ENCODE measurements around the gene GLT1D1.

The GLT1D1 gene

DNA sequence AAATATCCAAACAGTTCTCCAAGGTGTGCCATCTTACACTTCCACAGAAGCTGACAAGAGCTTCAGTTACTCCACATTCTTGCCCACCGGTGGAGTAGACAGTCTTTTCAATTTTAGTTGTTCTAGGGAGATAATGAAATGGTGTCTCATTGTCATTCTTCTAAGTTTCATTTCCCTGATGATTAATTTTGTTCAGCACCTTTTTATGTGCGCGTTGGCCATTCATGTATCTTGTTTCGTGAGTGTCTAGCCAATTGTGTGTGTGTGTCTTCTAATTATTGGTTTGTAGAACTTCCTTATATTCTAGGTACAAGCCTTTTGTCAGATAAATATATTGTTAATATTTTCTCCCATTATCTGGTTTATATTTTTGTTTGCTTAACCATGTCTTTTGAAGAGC lies 63.1 kb downstream of the GLT1D1 start:
- no peak for DNase-seq

DNA sequence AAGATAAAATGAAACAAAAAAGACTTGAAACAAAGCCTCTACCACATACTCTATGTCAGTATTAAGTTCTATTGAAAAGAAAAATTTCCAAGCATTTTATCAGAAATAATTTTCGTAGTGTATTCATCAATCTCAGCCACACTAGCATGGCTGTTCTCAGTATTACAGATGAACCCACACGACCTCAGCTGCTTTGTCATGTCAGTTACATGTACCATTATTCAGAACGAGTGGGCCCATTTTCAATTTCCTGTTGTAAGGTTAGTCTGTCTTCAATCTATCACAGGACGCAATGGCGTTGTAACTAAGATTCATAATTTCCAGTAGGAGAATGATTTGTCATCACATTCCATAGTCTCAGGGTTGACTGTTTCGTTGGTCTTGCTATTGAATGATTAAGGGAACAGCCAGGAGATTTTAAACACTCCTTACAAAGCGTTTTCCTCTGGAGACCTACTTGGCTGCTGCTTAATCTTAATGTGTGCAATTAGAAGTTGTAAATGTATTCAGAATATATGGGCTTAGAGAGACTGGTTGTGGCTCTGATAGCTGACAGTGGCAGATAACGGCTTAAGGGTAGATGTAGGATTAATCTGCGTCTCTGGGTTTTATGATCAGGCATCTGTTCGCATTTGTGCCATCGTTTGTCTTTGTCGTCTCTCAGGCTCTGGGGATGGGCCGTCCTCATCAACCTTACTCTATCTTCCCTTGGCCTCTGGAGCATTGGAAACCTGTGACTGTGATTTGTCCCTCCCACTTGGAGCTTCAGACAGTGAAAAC lies 65.4 kb downstream of the GLT1D1 start:
- no peak for DNase-seq

DNA sequence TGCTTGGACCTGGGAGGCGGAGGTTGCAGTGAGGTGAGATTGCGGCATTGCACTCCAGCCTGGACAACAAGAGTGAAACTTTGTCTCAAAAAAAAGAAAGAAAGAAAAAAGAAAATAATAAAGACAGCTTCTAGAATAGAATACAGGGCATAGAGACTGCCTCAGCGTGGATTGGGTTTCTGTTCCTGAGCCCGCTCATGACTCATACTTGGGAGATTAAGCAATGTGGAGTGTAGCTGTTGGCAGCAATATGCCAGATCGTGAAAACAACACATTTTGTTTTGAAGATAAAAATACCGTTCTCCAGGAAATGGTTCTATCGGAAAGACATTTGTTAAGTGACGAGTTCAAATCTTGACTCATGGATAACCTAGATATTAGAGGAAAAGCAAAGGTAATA lies 67.2 kb downstream of the GLT1D1 start:
- no peak for DNase-seq

DNA sequence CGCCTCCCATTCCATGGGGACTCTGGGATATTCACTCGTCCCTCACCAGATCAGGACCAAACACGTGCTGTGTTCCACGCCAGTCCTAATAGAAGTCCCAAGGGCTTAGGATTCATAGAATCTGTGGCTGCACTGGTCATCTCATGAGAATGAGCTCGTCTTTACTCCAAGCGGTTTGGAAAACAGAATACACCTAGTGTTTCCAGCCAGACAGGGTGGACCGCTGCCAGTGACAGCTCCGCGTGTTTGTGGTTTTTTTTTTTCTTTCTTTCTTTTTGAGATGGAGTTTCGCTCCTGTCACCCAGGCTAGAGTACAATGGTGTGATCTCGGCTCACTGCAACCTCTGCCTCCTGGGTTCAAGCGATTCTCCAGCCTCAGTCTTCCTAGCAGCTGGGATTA lies 75.1 kb downstream of the GLT1D1 start:
- no peak for DNase-seq

DNA sequence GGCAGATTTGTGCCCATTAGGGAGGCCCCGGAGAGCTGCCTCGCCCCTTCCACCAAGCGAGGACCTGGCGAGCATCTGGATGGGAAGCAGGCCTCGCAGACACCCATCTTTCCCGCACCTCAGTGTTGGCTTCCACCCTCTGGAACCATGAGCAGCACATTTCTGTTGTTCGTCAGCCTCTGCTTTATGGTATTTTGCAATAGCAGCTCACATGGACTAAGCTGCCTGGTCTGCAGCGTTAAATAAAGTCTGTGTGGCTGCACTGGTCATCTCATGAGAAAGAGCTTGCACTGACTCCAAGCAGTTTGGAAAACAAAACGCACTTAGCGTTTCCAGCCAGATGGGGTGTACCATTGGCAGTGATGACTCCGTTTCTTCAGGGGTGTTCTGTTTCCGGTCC lies 75.8 kb downstream of the GLT1D1 start:
- DNase-seq, result no peak

DNA sequence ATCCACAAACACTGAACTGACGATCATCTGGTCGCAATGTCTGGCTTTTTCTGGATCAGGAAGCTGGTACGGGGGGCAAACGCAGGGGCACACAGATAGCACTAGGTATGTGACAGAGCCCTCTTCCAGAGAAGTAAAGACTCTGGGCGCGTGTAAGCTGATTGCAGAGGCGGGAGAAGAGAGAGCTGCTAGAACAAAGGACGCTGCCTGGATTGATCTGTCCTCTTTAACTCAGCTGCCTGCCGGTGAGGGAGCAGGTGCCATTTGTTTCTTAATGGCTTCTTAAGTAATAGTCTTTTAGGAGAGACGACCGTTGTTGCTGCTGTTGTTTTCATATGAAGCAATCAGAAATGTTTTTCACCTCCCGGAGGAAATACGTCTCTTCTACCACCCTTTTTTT lies 77.3 kb downstream of the GLT1D1 start:
- DNase-seq, result no peak

DNA sequence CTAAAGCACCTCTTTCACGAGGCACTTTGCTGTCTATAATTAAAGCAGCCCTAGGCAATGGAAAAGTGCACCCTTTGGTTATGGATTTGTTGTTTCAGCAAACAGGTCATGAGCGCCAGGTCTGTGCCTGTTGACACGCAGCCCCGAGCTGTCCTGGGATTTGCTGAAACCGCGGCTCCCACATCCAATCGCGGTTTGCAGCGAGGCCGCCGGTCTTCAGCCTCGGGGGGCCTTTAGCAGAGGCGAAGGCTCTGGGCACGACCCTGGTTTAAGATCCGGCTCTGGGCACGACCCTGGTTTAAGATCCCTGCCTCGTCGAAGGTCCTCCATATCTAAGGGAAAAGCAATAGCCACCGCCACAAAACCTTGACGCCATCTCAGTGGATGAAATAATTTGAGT lies 79.2 kb downstream of the GLT1D1 start:
- DNase-seq, result no peak

DNA sequence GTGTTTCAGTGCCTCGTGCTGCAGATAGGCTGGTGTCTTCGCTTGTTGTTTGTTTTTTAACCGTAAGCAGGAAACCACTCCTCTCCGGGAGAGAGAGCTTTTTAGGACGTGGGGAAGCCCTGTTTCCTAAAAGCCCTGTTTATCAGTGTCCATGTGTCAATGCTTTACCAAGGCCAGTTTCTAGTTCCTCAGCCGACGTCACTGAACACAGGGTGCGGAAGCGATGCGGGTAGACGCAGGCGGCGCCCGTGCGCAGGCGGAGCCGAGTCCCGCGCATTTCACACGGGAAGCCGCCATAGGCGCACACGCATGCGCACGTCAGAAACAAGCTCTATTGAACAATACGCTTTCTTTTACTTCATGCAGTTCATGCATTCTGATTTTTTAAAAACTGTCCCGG lies 79.8 kb downstream of the GLT1D1 start:
- no peak for DNase-seq

DNA sequence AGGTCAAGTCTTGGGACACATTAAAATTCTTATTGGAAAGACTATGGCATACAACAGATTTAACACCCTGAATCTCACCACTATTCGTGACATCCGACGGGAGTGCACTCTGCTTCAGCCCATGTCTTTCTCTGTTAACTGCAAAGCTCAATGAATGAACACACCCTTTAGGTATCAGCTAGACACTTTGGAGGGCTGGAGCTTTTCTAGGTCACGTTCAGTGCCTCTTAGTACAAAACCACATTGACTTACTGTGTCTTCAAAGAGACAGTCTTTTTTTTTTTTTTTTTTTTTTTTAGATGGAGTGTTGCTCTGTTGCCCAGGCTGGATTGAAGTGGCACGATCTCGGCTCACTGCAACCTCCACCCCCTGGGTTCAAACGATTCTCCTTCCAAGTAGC lies 80.6 kb downstream of the GLT1D1 start:
- no peak for DNase-seq

DNA sequence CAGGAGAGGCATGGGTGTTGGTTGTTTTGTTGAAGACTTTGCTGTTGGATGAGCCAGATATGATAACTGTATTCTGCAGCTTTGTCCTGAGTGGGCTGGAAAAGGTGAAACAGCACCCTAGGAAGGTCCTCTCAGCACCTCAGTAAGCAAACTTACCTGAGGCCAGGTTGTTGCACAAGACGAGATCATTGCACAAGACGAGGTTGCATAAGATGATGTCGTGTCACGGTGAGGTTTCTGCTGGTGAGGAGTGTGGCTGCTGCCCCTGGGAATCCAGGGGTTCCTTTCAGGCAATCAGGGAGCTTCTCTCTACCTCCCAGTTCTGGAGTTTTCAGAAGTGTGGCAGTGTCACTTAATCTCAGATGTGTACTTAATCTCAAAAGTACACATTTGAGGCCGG lies 85.6 kb downstream of the GLT1D1 start:
- DNase-seq, result no peak

DNA sequence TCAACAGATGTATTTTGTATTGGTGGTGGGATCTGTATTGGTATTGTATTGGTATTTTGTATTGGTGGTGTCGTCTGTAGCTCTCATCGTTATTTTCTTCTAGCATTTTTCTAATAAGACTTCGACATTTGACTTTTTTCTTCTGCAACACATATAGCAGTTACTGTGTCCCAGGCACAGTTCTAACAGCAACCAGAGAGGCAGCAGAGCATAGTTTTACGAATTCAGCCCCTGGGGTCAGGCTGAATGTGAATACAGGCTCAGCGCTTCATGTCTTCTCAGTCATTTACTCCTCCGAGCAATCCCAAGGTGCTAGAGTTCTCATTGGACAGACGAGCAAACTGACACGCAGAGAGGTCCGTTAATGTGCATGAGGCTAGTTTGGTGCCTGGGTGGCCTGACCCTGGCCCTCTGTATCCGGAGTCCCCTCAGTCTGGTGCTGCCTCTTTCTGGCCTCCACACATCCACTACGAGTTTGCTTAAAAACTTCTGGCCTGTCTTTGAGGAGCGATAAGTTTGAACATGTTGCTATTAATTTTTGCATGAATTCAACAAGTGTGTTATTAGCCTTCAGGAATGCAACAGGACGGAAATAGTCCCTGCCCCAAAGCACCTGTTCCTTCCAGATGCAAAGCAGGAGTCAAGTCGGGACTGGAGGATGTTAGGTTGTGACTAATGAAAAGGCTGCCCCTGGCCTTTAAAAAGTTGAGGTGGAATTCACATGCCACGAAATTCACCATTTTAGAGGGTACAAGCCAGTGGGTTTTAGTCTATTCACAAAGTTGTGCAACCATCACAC lies 87.0 kb downstream of the GLT1D1 start:
- no peak for DNase-seq

DNA sequence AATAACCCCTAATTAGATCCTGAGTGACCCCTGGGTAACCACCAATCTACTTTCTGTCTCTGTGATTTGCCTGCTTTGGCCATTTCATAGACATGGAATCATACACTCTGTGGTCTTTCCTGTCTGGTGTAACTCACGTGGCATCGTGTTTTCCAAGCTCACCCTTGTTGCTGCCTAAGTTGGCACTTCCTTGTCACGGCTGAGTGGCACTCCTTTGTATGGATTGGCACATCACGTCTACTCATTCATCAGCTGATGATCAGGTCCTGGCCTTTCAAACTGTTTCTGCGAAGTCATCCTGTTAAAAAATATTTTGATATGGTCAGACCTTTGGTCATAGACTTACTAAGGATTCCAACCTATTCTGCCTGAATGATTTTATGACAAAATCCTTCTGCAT lies 87.7 kb downstream of the GLT1D1 start:
- no peak for DNase-seq

DNA sequence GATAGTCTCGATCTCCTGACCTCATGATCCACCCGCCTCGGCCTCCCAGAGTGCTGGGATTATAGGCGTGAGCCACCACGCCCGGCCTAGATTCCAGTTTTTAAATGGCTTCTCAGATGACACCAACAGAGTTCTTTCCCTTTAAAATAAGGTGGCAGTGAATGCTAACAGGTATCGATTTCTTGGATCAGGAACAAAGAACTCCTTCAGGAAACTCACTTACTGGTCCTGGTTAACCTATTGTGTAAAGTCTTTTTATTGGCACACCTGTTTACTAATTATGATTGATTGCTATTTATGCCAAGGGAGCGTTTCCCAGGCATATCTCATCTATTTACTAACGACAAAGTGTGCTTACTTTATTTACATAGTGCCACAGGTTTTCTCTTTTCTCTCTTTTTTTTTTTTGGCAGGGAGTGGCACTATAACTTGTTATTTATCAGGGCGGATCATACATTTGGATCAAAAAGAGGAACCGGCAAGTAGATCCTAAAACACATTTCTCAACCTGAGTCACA lies 89.7 kb downstream of the GLT1D1 start:
- DNase-seq, result no peak

DNA sequence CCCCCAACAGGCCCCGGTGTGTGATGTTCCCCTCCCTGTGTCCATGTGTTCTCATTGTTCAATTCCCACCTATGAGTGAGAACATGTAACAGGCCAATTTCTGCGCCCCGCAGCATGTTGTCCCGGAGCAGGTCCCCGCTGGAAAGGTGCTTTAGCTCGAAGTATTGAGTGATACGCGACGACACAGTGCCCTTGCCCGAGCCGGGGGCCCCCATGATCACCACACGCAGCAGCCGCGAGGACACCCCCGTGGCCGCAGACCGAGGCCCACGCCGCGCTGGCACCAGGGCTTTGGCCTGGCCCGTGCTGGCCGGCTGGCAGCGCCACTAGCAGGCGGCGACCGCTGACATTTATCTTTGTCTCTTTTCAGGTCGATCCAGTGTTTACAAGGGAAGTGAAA lies 91.7 kb downstream of the GLT1D1 start:
- no peak for DNase-seq

DNA sequence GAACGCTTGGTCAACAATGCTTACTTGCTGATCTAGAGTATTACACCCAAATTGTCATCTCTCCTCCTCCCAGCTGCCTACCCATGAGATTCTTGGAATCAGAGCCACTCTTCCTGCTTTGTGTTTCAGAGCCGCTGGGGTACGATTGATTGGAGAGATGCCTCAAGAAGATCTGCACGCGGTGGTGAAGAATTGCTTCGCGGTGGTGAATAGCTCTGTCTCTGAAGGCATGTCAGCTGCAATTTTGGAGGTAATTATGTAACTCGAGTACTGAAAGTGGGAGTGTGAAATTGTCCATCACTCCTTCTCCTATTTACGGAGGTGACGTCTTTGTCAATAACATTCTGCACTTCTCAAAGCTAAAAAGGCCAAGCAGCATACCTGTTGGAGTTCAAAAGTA lies 93.9 kb downstream of the GLT1D1 start:
- no peak for DNase-seq

DNA sequence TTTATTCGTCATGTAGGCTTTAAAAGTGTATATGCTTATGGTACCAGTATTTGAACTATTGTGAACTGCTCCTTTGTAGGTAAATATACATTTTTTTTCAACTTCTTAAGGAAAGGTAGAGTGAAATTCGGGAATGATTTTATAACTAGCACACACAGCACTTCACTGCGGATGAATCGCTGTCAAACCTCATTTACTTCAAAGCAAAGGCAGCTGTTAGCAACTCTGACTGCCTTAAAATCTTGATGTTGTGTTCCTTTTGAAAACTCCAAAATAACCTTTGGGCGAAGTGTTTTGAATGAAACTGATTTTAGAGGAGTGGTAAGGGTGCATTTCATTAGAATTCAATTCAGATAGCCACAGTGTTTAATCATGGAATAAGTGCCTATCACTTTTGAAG lies 95.8 kb downstream of the GLT1D1 start:
- no peak for DNase-seq

DNA sequence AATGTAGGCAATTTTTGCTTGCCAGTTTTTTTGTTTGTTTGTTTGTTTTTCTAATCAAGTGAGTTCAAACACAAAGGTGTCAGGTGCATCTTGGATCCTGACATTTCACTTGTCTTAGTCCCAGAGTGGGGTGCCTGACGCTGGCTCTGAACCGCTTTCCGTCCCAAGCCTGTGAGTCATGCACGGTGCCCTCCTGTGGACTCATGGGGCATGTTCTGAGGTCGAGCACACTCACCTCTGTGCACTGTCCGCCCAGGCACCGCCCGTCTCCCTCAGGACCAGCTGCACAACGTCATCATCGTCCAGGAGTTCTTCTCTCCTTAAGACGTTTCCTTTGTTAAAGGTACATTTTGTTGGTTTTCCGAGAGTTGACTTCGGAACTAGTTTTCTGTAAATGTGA lies 98.2 kb downstream of the GLT1D1 start:
- no peak for DNase-seq

DNA sequence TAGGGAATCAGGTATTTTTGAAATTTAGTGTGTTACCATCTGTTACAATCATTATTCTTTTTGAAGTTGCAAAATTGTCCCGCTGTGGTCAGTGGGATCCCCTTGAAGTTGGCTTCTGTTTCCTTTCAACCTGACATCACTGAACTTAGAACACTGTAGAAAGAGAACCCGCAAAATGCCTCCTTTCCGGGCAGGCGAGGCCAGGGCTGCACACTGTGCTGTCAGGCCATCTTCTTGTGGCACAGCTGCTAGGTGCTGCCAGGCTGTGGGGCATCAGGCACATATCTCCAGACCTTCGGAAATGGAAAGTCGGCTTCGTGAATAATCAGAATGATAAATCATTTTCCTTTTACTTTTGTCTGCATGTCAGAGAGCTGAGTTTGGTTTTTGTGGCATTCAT lies 103.5 kb downstream of the GLT1D1 start:
- no peak for DNase-seq

DNA sequence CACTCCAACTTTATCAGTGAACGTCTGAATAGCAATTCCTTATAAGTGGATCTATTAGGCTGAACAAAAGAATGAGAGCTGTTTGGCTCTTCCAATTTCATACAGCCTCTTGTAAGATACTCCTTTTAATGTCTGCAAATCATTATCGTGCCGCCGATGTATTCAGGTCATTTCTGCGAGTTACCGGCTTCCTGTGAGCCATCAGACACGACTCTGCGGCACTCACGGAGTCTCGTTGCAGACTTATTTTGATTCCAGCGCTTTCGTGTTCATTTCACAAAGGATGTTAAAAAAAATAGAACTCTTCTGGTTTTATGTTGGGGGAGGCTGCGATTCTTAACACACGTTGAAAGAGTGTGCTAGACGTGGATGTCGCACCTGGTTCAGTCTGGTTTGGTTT lies 106.6 kb downstream of the GLT1D1 start:
- DNase-seq, result no peak

DNA sequence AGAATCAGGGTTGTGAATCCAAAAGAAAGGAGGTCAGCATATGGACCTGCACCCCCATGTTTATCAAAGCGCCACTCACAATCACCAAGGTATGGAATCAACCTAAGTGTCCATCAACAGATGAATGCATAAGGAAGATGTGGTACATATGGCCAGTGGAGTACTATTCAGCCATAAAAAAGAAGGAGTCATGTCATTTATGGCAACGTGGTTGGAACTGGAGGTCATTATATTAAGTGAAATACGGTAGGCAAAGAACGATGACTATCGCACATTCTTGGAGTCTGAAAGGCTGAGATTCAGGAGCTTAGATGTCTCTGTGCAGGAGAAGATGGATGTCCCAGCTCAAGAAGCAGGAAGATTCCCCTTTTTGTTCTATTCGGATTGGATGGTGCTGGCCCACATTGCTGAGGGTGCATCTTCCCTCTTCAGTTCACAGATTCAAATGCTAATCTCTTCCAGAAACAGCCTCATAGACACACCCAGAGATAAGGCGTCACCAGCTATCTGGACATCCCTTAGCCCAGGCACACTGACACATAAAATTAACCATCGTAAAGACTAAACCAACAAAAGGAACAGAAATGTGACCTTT lies 108.1 kb downstream of the GLT1D1 start:
- no peak for DNase-seq

DNA sequence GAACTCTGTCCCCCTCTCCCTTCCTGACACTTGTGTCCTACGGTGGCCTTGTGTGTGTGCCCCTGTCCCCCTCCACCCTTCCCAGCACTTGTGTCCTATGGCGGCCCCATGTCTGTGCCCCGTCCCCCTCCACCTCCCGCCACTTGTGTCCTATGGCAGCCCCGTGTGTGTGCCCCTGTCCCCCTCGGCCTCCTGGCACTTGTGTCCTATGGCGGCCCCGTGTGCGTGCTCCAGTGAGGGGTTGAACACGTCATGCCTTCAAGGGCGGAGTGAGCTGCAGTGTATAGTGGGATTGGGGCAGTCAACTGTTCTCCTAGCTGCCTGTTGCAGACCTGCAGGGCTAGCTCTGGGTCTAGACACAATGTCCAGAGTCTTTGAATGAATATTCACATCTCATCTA lies 108.7 kb downstream of the GLT1D1 start:
- no peak for DNase-seq

DNA sequence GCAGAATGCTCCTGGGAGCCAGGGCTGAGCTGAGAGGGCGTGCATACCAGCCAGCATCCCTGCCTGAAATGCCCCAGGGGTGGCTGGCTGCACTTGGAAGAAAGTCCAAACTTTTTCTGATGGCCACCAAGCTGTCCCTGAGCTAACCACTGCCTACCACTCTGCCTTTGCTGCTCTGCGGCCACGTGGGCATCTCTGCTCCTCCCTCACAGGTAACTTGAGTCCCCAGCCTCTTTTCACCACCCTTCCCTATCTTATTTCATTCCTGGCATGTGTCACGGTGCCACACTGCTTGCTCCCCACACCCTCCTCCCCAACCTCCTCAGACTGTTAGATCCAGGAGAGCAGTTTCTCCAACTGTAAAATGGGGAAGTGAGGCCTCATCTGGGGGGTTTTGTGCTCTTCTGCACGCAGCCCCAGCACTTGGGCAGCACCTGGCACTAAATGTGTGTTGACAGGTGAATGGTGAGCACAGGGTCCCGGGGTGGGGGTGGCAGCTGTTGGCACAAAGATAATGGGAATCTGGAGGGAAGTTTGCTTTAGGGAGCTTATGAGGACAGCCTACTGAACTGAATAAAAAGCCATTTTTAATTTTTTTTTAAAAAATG lies 113.0 kb downstream of the GLT1D1 start:
- DNase-seq, result no peak

DNA sequence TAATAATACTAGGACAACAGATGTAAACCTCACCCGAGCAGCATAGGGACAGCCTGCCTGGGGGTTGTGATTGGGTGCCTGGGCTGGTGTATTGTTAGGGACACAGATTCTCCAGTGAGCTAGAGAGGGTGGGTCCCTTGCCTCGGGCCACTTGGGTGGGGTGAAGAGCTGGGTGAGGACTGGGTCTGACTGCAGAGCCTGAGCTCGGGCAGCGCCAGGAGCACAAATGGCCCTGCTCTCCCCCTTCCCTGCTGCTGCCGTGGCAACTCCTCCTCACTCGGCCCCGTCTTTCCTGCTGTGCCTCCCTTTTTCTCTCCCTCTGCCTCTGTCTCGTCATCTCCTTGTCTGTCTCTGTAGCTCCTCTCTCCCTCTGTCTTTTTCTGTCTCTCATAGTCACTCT lies 115.4 kb downstream of the GLT1D1 start:
- no peak for DNase-seq
